ENCODE data around the gene SCN9A.
"Not testable (repeated sequence)": the region's sequence is repeated elsewhere in the genome, so short reads cannot be mapped to it uniquely, and the experiment has no call there.

Gene SCN9A

GRCh38 chr2:166375736-166376487, at the start of gene SCN9A:
Gene SCN9A (minus strand): TSS chr2:166375944. CDS start chr2:166311756, 64,188 bp downstream.
- in situ Hi-C loops (cut with MboI; ENCODE audit: low sequenced_read_pairs): no loop called here

DNA sequence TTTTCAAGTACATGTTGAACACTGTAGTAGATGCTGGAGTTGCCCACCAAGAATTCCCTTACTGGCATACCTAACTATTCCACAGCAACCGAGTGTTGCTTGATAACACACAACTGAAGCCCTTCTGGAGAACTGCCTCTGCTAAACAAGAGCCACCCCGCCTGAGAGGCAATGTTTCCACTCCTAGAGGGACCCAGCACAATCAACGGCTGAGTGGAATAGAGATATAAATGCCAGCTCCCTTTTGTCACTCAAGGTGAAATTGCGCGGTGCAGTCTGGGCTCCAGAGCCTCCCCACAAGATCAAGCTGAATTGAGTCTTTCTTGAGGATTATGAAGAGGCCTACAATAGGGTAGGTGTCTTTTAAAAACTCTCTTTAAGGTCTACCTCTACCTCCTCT, 49.1 kb upstream of the SCN9A start:
- in situ Hi-C loops (cut with MboI; ENCODE audit: low sequenced_read_pairs): no loop called here

GRCh38 chr2:166419616-166419934, 43.8 kb upstream of the SCN9A start:
- in situ Hi-C loops (cut with MboI; ENCODE audit: low sequenced_read_pairs): no loop called here

DNA sequence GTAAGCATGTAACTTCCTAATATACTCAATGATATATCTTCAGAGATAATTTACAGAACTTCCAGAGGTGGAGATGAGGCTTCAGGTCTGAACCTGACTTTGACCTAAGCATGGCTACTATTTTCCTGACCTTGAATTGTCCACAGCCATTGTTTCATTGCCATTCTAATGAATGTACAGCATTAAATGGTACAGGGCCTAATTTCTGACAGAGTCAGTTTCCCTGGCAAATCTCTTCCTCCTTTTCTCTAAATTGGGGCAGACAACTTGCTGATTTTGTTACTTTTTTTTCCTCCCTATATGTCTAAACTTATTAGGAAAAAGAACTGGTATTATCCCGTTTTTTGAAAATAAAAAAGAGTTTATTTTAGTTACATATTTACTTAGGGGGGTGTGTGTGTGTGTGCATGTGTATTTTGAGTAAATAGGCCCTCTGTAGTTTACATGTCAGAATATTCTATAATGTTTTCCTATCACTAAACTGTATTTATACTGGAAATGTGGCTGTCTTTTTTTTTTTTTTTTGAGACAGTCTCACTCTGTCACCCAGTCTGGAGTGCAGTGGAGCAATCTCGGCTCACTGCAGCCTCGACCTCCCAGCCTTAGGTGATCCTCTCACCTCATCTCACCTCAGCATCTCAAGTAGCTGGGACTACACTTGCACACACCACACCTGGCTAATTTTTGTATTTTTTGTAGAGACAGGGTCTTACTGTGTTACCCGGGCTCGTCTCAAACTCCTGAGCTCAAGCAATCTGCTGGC, 43.3 kb upstream of the SCN9A start:
- in situ Hi-C loops (cut with MboI; ENCODE audit: low sequenced_read_pairs): no loop called here

DNA sequence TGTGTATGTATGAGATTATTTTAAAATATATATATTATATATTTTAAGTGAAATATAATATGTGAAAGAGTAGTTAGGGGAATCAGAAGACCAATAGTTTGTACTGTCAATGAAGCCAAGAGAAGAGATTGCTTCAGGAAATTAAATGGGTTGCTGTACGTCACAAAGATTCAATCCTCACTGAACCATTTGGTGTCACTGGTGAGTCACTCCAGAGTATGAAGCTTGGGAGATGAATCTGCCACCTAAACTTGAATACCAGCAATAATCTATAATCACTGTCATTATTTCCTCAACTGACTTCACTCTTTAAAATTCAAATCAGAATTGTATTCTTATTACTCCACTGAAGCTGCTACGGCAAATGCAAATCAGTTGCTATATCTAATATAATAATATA, 41.9 kb upstream of the SCN9A start:
- in situ Hi-C loops (cut with MboI; ENCODE audit: low sequenced_read_pairs): no loop called here

DNA sequence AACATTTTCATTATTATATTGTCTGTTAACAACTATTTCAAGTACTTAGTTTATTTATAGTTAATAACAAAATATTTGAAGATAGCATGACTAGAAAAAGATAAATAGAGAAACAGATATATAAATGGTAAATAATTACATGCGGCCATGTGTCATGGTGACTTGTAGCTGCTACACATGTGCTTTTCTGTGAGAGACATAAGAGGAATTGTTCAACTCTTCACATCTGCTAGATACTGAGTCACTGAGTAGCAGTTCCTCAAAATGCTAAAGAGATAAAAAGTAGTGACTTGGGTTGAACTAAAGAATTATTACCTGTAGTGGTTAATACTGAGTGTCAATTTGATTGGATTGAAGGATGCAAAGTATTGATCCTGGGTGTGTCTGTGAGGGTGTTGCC, 37.5 kb upstream of the SCN9A start:
- in situ Hi-C loops (cut with MboI; ENCODE audit: low sequenced_read_pairs): no loop called here

DNA sequence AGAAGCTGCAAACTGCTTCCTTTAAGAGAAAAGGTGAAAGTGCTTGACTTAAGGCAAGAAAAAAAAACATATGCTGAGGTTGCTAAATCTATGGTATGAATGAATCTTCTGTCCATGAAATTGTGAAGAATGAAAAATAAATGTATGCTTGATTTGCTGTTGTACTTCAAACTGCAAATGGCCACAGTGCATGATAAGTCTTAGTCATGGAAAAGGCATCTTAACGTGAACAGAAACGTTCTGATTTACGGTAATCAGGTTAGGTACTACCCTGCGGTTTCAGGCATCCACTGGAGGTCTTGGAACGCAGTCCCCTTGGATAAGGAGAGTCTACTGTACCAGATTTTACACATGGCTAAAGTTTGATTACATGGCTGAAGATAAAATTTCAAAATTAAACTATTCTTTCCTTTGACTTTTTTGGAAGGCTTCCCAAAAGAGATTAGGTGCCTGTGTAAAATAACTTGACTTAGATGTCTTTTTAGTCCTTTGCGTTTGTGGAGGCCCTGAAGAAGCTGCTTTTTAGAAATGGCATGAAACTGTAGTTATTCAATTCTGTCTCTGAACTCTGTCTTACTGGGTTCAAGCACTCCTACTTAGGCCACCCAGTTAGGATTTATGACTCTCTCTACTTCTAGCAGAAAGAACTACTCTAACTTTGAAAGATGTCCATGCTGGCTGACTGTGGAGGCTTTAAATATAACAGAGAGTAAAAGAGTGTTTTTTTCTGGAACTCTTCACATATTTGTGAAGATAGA, 35.9 kb upstream of the SCN9A start:
- in situ Hi-C loops (cut with MboI; ENCODE audit: low sequenced_read_pairs): no loop called here

DNA sequence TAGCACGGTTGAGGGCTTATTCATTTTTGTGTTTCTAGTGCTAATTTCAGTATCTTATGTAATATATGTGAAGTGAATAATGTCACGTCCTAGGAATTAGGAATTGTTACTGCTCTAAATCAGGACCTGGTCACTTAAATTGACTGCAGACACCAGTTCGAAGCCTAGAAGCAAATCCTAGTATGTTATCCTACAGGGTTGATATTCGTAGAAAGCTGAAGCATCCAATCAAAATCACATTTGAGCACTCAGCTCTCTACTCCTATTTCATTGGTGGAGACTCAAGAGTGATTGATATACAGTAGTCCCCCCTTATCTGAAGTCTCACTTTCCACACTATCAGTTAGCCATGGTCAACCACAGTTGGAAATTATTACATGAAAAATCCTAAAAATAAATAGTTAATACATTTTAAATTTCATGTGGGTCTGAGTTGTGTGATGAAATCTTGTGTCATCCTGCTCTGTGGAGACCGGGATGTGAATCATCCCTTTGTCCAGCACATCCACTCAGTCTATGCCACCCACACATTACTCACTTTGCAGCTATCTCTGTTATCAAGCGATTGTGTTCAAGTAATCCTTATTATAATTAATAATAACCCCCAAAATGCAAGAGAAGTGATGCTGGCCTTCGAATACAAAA, 35.2 kb upstream of the SCN9A start:
- in situ Hi-C loops (cut with MboI; ENCODE audit: low sequenced_read_pairs): no loop called here

- in situ Hi-C loops (cut with MboI; ENCODE audit: low sequenced_read_pairs): not testable (repeated sequence)
Observed at GRCh38 chr2:166407746-166408145, 32.0 kb upstream of the SCN9A start.

DNA sequence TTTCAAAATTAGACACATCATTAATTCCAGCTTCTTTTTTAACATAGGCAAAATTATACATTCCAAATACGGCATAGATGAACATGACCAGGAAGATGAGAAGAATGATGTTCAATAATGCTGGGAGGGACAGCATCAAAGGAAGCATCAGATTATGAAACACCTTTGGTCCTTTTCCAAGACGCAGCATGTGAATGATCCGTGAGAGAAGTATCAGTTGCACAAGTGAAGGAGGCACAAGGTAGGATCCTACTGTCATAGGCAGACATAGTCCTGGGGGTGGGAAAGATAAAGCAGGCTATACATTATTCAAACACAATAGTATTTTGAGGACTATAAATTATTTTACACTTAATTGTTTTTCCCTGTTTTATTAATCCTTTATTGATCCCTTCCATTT, 30.6 kb upstream of the SCN9A start:
- in situ Hi-C loops (cut with MboI; ENCODE audit: low sequenced_read_pairs): no loop called here

DNA sequence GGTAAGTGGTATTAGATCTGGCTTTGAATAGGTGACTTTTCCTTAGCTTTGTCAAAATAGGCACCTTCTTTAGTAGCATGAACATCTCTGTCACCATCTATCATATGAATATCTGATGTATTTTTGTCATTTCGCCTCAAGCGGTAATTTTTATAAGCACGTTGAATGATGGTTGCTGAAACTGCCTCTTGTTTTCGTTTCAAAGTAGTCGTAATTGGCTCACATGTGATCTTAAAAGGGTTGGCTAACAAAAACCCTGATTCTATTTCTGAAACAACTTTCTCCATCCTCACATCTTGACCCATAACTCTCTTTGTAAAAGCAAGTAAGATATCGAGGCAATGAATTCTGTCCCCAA, 29.8 kb upstream of the SCN9A start:
- in situ Hi-C loops (cut with MboI; ENCODE audit: low sequenced_read_pairs): no loop called here

GRCh38 chr2:166404831-166405568, 29.3 kb upstream of the SCN9A start:
- in situ Hi-C loops (cut with MboI; ENCODE audit: low sequenced_read_pairs): no loop called here

DNA sequence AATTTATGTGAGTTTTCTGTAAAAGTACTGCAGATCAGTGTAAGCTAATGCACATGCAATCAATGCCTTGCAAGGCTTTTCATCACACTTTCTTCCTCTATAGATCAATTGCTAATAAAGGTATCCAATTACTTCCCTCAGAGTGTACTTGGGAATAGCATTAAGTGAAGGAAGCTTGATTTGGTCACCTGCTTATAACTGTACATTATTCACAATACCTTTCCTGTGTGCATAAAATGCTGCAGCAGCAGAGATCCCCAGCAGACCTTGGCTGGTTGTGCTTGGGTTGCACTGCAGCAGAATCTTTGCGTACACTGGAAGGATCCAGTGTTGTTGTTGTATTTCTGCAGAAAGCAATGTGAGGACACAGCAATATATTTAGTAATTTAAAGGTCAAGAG, 18.5 kb upstream of the SCN9A start:
- in situ Hi-C loops (cut with MboI; ENCODE audit: low sequenced_read_pairs): no loop called here

GRCh38 chr2:166393008-166393407, 17.3 kb upstream of the SCN9A start:
- in situ Hi-C loops (cut with MboI; ENCODE audit: low sequenced_read_pairs): no loop called here

GRCh38 chr2:166388481-166389070, 12.8 kb upstream of the SCN9A start:
- in situ Hi-C loops (cut with MboI; ENCODE audit: low sequenced_read_pairs): no loop called here

DNA sequence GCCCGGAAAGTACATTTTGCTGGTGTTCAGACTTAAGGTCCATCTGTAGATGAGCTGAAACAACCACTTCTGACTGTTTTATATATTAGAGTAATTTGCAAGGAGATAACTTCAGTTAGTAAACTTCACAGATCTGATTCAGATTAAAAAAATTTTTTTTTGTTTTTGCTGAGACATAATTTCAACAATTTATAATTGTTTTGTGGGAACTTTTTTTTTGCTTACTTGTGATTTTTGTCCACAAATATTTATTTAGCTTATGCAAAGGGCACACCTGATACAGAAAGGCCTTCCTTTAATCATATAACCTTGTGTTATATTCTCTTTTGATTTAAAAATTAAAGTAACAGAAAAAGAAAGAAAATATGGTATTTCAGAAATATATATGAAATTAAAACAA, 9.6 kb upstream of the SCN9A start:
- in situ Hi-C loops (cut with MboI; ENCODE audit: low sequenced_read_pairs): no loop called here

DNA sequence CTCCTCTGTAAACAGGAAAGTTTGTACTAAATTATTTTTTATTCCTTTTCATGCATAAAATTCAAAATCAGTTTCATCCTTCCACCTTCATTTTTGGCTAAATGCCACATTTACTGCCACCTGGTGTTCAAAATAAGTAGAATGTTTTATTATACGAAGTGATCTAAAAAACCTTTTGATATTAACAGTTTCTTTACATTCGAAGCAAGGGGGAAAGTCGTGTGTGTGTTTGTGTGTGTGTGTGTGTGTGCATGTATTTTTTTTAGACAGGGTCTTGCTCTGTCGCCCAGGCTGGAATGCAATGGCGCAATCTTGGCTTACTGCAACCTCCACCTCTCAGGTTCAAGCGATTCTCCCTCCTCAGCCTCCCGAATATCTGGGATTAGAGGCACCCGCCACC, 9.0 kb upstream of the SCN9A start:
- in situ Hi-C loops (cut with MboI; ENCODE audit: low sequenced_read_pairs): no loop called here

GRCh38 chr2:166382448-166382847, 6.7 kb upstream of the SCN9A start:
- in situ Hi-C loops (cut with MboI; ENCODE audit: low sequenced_read_pairs): no loop called here

- in situ Hi-C loops (cut with MboI; ENCODE audit: low sequenced_read_pairs): no loop called here
Observed at GRCh38 chr2:166380615-166381014, 4.9 kb upstream of the SCN9A start.

GRCh38 chr2:166376873-166377272, 1.1 kb upstream of the SCN9A start:
- in situ Hi-C loops (cut with MboI; ENCODE audit: low sequenced_read_pairs): no loop called here

- in situ Hi-C loops (cut with MboI; ENCODE audit: low sequenced_read_pairs): no loop called here
Observed at GRCh38 chr2:166376488-166376828, 714 bp upstream of the SCN9A start.

Data from hTERT RPE-1 (cell line).